GM12878 (cell line): ENCODE measurements around the gene PLCB4. TPM values are rescaled to one million over a fixed set of nuclear protein-coding genes. Genes with fewer than 3 reads are reported as not detected.

ENCODE experiments used
- ATAC-seq: fragments of 200-7000 bp; cut with Tn5 transposase; 3 replicates; pipeline ENCODE4 v1.9.1; 2020; ENCODE audit warnings: mild to moderate bottlenecking, moderate library complexity
- BruUV-seq: library from RNA; stranded (reverse); fragments of 400-500 nt; replicated peaks from 2 replicates; lab custom pipeline; 2021; lab: Mats Ljungman, UMichigan
- CTCF ChIA-PET: fragments of 300-600 bp; sonication (Branson Sonifier 250); formaldehyde crosslinking; extraction: SDS; loops from one replicate; lab custom pipeline; 2021; ENCODE audit warnings: inconsistent platforms; lab: Yijun Ruan, JAX
- POLR2A ChIA-PET: fragments of 350-600 bp; formaldehyde crosslinking; extraction: SDS; loops from one replicate; lab custom pipeline; 2021; ENCODE audit warnings: inconsistent platforms; lab: Charles Lee
- RAD21 ChIA-PET: fragments of 300-600 bp; sonication (Branson Sonifier 250); formaldehyde crosslinking; loops from one replicate; lab custom pipeline; 2023; ENCODE audit warnings: antibody characterized with exemption; ENCODE audit not compliant: unreplicated experiment; lab: Charles Lee
- SMC1A ChIA-PET: fragments of 300-600 bp; sonication (Branson Sonifier 250); formaldehyde crosslinking; loops from one replicate; lab custom pipeline; 2023; ENCODE audit not compliant: unreplicated experiment, uncharacterized antibody; lab: Charles Lee
- DNase-seq: peaks from one replicate; pipeline ENCODE4 v3.0.0-alpha.2; 2011; ENCODE audit warnings: low read depth, low spot score
- FAIRE-seq: peaks from 3 replicates; lab custom pipeline; 2011; peaks lifted over from hg19 to GRCh38; lab: Jason Lieb, UNC
- H2AFZ ChIP-seq: 2 replicates; pipeline ENCODE4 v1.6.0; 2011; ENCODE audit warnings: low read depth, low read length, control low read depth; ENCODE audit not compliant: control insufficient read depth
- H3K27ac ChIP-seq: 2 replicates; pipeline ENCODE4 v1.5.1; 2011; ENCODE audit warnings: control low read depth; ENCODE audit not compliant: control insufficient read depth, insufficient read depth
- H3K27me3 ChIP-seq, 2 experiments: replicated peaks in 1 of 2; 2 replicates each; pipeline versions ENCODE4 v1.6.0 to v1.6.1; 2011; ENCODE audit warnings: low read length in 1 of 2; ENCODE audit not compliant: control insufficient read depth in 2 of 2, insufficient read depth in 2 of 2
- H3K36me3 ChIP-seq, 2 experiments: 2 replicates each; pipeline ENCODE4 v1.5.1; 2011; ENCODE audit warnings: low read length in 1 of 2; ENCODE audit not compliant: control insufficient read depth in 2 of 2, insufficient read depth in 2 of 2
- H3K4me1 ChIP-seq: 2 replicates; pipeline ENCODE4 v1.6.1; 2011; ENCODE audit warnings: mild to moderate bottlenecking, low read length, moderate library complexity, mixed read lengths; ENCODE audit not compliant: control insufficient read depth, insufficient read depth
- H3K4me2 ChIP-seq: 2 replicates; pipeline ENCODE4 v1.6.0; 2011; ENCODE audit warnings: control low read depth; ENCODE audit not compliant: control insufficient read depth, insufficient read depth
- H3K4me3 ChIP-seq: fragments of 200-600 bp; sonication (generic); 2 replicates; pipeline ENCODE4 v1.5.1; 2016
- H3K79me2 ChIP-seq: 2 replicates; pipeline ENCODE4 v1.6.0; 2011; ENCODE audit warnings: low read length; ENCODE audit not compliant: control insufficient read depth, insufficient read depth
- H3K9ac ChIP-seq: 2 replicates; pipeline ENCODE4 v1.8.0; 2011; ENCODE audit warnings: low read length, control low read depth, mixed read lengths; ENCODE audit not compliant: control insufficient read depth, insufficient read depth
- H3K9me3 ChIP-seq: replicated peaks from 3 replicates; pipeline ENCODE4 v1.5.1; 2011; ENCODE audit warnings: mild to moderate bottlenecking, low read length; ENCODE audit not compliant: control insufficient read depth, insufficient read depth
- H4K20me1 ChIP-seq: 2 replicates; pipeline ENCODE4 v1.6.0; 2011; ENCODE audit not compliant: control insufficient read depth, insufficient read depth
- ATF3 ChIP-seq: IDR thresholded peaks from 2 replicates; pipeline ENCODE4 v1.6.1; 2011; ENCODE audit warnings: low read depth, mild to moderate bottlenecking, low read length, moderate library complexity, borderline replicate concordance; ENCODE audit errors: extremely low read depth
- BMI1 ChIP-seq: fragments of 450-650 bp; IDR thresholded peaks from 2 replicates; pipeline ENCODE4 v1.6.1; 2016; ENCODE audit warnings: mild to moderate bottlenecking, moderate library complexity, borderline replicate concordance
- BRCA1 ChIP-seq: IDR thresholded peaks from 2 replicates; pipeline ENCODE4 v1.6.1; 2011; ENCODE audit warnings: low read depth, low read length, improper control_type of control experiment
- CBFB ChIP-seq: IDR thresholded peaks from 2 replicates; pipeline ENCODE4 v1.6.1; 2016; ENCODE audit warnings: antibody characterized with exemption, low read depth
- IKZF1 ChIP-seq: fragments of 450-650 bp; conservative IDR thresholded peaks from 2 replicates; pipeline ENCODE4 v1.6.1; 2017; ENCODE audit warnings: antibody characterized with exemption, mild to moderate bottlenecking
- NFXL1 ChIP-seq: fragments of 450-650 bp; IDR thresholded peaks from 2 replicates; pipeline ENCODE4 v1.6.1; 2017; ENCODE audit warnings: antibody characterized with exemption, mild to moderate bottlenecking, borderline replicate concordance
- SIN3A ChIP-seq: IDR thresholded peaks from 2 replicates; pipeline ENCODE4 v1.6.1; 2012; ENCODE audit warnings: low read depth, low read length, improper control_type of control experiment
- SMARCA5 ChIP-seq: fragments of 450-650 bp; IDR thresholded peaks from 2 replicates; pipeline ENCODE4 v1.6.1; 2017; ENCODE audit warnings: mild to moderate bottlenecking
- SP1 ChIP-seq: IDR thresholded peaks from one replicate; pipeline ENCODE4 v1.6.1; 2011; ENCODE audit warnings: low read depth, low read length
- TAF1 ChIP-seq: IDR thresholded peaks from 2 replicates; pipeline ENCODE4 v1.6.1; 2011; ENCODE audit warnings: mild to moderate bottlenecking, low read depth, low read length, borderline replicate concordance
- TCF3 ChIP-seq: IDR thresholded peaks from 2 replicates; pipeline ENCODE4 v1.6.1; 2012; ENCODE audit warnings: low read depth, mild to moderate bottlenecking, low read length, borderline replicate concordance; ENCODE audit not compliant: insufficient read depth
- ZNF622 ChIP-seq: fragments of 450-650 bp; IDR thresholded peaks from 2 replicates; pipeline ENCODE4 v1.6.1; 2017; ENCODE audit warnings: mild to moderate bottlenecking, inconsistent platforms
- WGBS: methylation state at CpG from one replicate; pipeline ENCODE4 v1.1.6; 2016; ENCODE audit warnings: low lambda C conversion rate; ENCODE audit not compliant: insufficient replicate concordance, insufficient coverage; ENCODE audit errors: missing lambda C conversion rate; 5-methylcytosine and 5-hydroxymethylcytosine counted together
- in situ Hi-C: fragments of 300-500 bp; cut with MboI; formaldehyde crosslinking; loops from 9 replicates; pipeline ENCODE4 v1.14.3; 2018; ENCODE audit warnings: mixed read lengths
- intact Hi-C: fragments of 100-400 bp; cut with micrococcal nuclease; formaldehyde crosslinking; loops from one replicate; pipeline ENCODE4 v1.14.2; 2022; ENCODE audit not compliant: unreplicated experiment
- polyA plus RNA-seq, 11 experiments: library from polyadenylated mRNA; depleted of rRNA in 4 of 11; unstranded in 6 of 11; stranded (reverse) in 5 of 11; fragments of >200 nt; fragmentation: Nextera tagmentation in 4 of 11; fragmentation: Illumina TruSeq in 1 of 11; extraction: Ambion mirVana in 4 of 11; extraction: Trizol in 1 of 11; gene quantifications; 1 replicate in 1 of 11; 2 replicates in 10 of 11; pipeline versions ENCODE4 v1.2.1 to v1.2.3, GENCODE V29; 2011 to 2016; ENCODE audit warnings: inconsistent platforms in 2 of 11, missing spikeins in 2 of 11, low read depth in 1 of 11
- total RNA-seq, 4 experiments: library from RNA; depleted of rRNA in 3 of 4; stranded (reverse); fragments of >200 nt in 3 of 4; fragmentation: Illumina TruSeq in 1 of 4; extraction: Trizol in 1 of 4; gene quantifications; 2 replicates each; pipeline versions ENCODE4 v1.2.1 to v1.2.3, GENCODE V29; 2013 to 2021

Gene PLCB4
- total and polyA plus RNA-seq, 10 of the 15 experiments (the other 5 are each of a cell fraction or from before 2014, with no cell fraction given) = not detected

GRCh38 chr20:9036593-9036992, 32.3 kb upstream of the PLCB4 start:
- Histone ChIP-seq H3K36me3 (no peaks in the 10 kb centered on the region), H3K27ac (no peak overlapping the region), H3K4me1 (no peaks in the 10 kb centered on the region), H3K4me2 (no peak overlapping the region), H3K9me3 (no peaks in the 10 kb centered on the region), H4K20me1 (no peaks in the 10 kb centered on the region), H3K79me2 (no peaks in the 10 kb centered on the region), H2AFZ (no peak overlapping the region), H3K27me3 (no peaks in the 10 kb centered on the region), H3K4me3 (no peak overlapping the region), H3K9ac (no peak overlapping the region)
- ChIA-PET CTCF (no interaction called here), POLR2A (no interaction called here), RAD21 (no interaction called here), SMC1A (no interaction called here)
- 6% methylated on average over 1 of the region's 1 CpG for WGBS
- in situ Hi-C loops (no loop called here), intact Hi-C loops (no loop called here)
- no peak for DNase-seq
- TF ChIP-seq IKZF1 = no peak
- no peak for TF ChIP-seq SMARCA5
- no peak for TF ChIP-seq ZNF622
- TF ChIP-seq BMI1 = no peak
- TF ChIP-seq NFXL1 = no peak
- TF ChIP-seq TCF3 = no peak
- no peak for TF ChIP-seq SP1
- TF ChIP-seq CBFB = no peak
- TF ChIP-seq SIN3A = no peak
- TF ChIP-seq ATF3 = no peak
- no peak for TF ChIP-seq BRCA1
- no peak for TF ChIP-seq TAF1
- FAIRE-seq = no peak
- no peak for ATAC-seq
- BruUV-seq = no TSS peak
